H1 (cell line): ENCODE data around the gene IL19. TPM values are rescaled to one million over a fixed set of nuclear protein-coding genes. Genes with fewer than 3 reads are reported as not detected.

Experiments used
- SUZ12 ChIP-seq: fragments of 200-600 bp; sonication (generic); IDR thresholded peaks from 2 replicates; pipeline ENCODE4 v1.6.1; 2012; ENCODE audit warnings: mild to moderate bottlenecking, inconsistent platforms, low read length, moderate library complexity, mixed read lengths
- TEAD4 ChIP-seq: IDR thresholded peaks from 2 replicates; pipeline ENCODE4 v1.6.1; 2012; ENCODE audit warnings: low read depth, low read length, inconsistent platforms, mixed read lengths
- polyA plus RNA-seq, 7 experiments: library from polyadenylated mRNA; depleted of rRNA in 3 of 7; stranded (reverse) in 5 of 7; unstranded in 2 of 7; fragments of >200 nt in 5 of 7; fragments of 200-250 nt in 2 of 7; gene quantifications; 1 replicate in 5 of 7; 2 replicates in 1 of 7; 4 replicates in 1 of 7; pipeline versions ENCODE4 v1.2.1 to v1.2.3, GENCODE V29; 2011 to 2013; ENCODE audit warnings: missing spikeins in 2 of 7, mixed read lengths in 2 of 7
- total RNA-seq: library from RNA; stranded (reverse); fragmentation: NEBNext Ultra II Directional; extraction: Animal tissue kit (Norgen Biotek cat#: 25700); gene quantifications from 2 replicates; pipeline ENCODE4 v1.2.1, GENCODE V29; 2021
- TF ChIP-seq, protein P1 (sequence below): fragments of 300-600 bp; sonication (generic); IDR thresholded peaks from 2 replicates; pipeline ENCODE4 v1.7.1; 2012; ENCODE audit warnings: low read length, moderate library complexity, mild to moderate bottlenecking, inconsistent platforms; ENCODE audit not compliant: insufficient replicate concordance

Gene IL19
- total and polyA plus RNA-seq, 2 of the 8 experiments (the other 6 are each of a cell fraction or from before 2014, with no cell fraction given): not detected

DNA sequence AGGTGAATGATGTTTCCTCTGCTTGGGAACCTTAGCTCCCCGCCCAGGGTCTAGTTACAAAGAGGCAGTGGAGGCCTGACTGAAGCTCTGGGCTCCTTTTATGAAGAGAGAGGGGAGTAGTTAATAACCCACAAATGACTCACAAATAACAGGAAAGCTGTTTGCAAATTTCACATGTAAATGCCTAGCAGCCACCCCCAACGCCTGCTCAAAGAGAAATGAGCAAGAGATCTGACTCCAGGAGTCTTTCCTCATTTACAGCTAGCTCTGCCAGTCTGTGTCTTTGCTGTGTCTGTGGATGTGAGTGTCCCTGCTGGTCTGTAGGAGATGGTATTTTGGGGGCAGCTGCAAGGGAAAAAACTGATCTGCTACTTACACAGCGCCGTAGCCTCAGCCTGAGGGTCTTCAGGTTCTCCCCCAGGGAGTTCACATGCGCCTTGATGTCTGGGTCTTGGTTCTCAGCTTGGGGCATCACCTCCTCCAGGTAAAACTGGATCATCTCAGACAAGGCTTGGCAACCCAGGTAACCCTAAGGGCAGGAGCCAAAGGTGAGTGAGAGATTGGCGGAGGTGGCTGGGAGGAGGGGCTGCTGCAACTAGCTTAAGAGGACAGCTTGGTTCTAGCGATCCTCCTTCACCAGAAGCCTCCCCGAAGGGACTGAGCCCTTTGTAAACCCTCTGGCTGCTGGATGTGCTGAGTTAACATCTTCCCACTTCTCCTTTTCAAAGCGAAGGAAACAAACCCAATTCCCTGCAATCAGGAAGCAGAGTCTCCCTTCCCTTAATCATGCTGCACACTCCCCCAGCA, at the start of gene IL19 (continued):
- TF ChIP-seq, protein P1, sequence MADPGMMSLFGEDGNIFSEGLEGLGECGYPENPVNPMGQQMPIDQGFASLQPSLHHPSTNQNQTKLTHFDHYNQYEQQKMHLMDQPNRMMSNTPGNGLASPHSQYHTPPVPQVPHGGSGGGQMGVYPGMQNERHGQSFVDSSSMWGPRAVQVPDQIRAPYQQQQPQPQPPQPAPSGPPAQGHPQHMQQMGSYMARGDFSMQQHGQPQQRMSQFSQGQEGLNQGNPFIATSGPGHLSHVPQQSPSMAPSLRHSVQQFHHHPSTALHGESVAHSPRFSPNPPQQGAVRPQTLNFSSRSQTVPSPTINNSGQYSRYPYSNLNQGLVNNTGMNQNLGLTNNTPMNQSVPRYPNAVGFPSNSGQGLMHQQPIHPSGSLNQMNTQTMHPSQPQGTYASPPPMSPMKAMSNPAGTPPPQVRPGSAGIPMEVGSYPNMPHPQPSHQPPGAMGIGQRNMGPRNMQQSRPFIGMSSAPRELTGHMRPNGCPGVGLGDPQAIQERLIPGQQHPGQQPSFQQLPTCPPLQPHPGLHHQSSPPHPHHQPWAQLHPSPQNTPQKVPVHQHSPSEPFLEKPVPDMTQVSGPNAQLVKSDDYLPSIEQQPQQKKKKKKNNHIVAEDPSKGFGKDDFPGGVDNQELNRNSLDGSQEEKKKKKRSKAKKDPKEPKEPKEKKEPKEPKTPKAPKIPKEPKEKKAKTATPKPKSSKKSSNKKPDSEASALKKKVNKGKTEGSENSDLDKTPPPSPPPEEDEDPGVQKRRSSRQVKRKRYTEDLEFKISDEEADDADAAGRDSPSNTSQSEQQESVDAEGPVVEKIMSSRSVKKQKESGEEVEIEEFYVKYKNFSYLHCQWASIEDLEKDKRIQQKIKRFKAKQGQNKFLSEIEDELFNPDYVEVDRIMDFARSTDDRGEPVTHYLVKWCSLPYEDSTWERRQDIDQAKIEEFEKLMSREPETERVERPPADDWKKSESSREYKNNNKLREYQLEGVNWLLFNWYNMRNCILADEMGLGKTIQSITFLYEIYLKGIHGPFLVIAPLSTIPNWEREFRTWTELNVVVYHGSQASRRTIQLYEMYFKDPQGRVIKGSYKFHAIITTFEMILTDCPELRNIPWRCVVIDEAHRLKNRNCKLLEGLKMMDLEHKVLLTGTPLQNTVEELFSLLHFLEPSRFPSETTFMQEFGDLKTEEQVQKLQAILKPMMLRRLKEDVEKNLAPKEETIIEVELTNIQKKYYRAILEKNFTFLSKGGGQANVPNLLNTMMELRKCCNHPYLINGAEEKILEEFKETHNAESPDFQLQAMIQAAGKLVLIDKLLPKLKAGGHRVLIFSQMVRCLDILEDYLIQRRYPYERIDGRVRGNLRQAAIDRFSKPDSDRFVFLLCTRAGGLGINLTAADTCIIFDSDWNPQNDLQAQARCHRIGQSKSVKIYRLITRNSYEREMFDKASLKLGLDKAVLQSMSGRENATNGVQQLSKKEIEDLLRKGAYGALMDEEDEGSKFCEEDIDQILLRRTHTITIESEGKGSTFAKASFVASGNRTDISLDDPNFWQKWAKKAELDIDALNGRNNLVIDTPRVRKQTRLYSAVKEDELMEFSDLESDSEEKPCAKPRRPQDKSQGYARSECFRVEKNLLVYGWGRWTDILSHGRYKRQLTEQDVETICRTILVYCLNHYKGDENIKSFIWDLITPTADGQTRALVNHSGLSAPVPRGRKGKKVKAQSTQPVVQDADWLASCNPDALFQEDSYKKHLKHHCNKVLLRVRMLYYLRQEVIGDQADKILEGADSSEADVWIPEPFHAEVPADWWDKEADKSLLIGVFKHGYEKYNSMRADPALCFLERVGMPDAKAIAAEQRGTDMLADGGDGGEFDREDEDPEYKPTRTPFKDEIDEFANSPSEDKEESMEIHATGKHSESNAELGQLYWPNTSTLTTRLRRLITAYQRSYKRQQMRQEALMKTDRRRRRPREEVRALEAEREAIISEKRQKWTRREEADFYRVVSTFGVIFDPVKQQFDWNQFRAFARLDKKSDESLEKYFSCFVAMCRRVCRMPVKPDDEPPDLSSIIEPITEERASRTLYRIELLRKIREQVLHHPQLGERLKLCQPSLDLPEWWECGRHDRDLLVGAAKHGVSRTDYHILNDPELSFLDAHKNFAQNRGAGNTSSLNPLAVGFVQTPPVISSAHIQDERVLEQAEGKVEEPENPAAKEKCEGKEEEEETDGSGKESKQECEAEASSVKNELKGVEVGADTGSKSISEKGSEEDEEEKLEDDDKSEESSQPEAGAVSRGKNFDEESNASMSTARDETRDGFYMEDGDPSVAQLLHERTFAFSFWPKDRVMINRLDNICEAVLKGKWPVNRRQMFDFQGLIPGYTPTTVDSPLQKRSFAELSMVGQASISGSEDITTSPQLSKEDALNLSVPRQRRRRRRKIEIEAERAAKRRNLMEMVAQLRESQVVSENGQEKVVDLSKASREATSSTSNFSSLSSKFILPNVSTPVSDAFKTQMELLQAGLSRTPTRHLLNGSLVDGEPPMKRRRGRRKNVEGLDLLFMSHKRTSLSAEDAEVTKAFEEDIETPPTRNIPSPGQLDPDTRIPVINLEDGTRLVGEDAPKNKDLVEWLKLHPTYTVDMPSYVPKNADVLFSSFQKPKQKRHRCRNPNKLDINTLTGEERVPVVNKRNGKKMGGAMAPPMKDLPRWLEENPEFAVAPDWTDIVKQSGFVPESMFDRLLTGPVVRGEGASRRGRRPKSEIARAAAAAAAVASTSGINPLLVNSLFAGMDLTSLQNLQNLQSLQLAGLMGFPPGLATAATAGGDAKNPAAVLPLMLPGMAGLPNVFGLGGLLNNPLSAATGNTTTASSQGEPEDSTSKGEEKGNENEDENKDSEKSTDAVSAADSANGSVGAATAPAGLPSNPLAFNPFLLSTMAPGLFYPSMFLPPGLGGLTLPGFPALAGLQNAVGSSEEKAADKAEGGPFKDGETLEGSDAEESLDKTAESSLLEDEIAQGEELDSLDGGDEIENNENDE: no peak
- TF ChIP-seq SUZ12 (no peak), TEAD4 (no peak)
